CD4-positive, CD25-positive, alpha-beta regulatory T cell (primary cell): ENCODE data around the gene MLN. TPM values are rescaled to one million over a fixed set of nuclear protein-coding genes. Genes with fewer than 3 reads are reported as not detected.

Source experiments
- ATAC-seq, 2 donors: fragments of 150-1000 bp; cut with Tn5 transposase; one replicate each; pipeline ENCODE4 v1.10.0; 2021; ENCODE audit warnings: low read depth in 2 of 2, moderate number of reproducible peaks in 2 of 2, moderate library complexity in 1 of 2
- DNase-seq, 3 donors: peaks; one replicate each; pipeline versions ENCODE4 v3.0.0 to v3.0.0-alpha.2; 2012 to 2022; ENCODE audit warnings: mixed read lengths in 1 of 3
- H3K27ac ChIP-seq: one replicate; pipeline ENCODE4 v1.7.0; 2013; ENCODE audit warnings: mild to moderate bottlenecking, low read length; ENCODE audit not compliant: insufficient read depth, poor library complexity, severe bottlenecking
- H3K27me3 ChIP-seq: one replicate; pipeline ENCODE4 v1.7.0; 2013; ENCODE audit warnings: low read length; ENCODE audit not compliant: control insufficient read depth, insufficient read depth
- H3K36me3 ChIP-seq: one replicate; pipeline ENCODE4 v1.7.0; 2013; ENCODE audit warnings: mild to moderate bottlenecking, low read length, moderate library complexity; ENCODE audit not compliant: control insufficient read depth, insufficient read depth
- H3K4me1 ChIP-seq: 2 replicates; pipeline ENCODE4 v1.7.0; 2013; ENCODE audit warnings: mild to moderate bottlenecking, low read length; ENCODE audit not compliant: insufficient read depth, control insufficient read depth, poor library complexity, severe bottlenecking
- H3K4me3 ChIP-seq: one replicate; pipeline ENCODE4 v1.7.0; 2013; ENCODE audit warnings: low read depth, mild to moderate bottlenecking, low read length, moderate library complexity
- H3K9me3 ChIP-seq, 2 experiments: 1 replicate in 1 of 2; 2 replicates in 1 of 2; pipeline ENCODE4 v1.7.0; 2013; ENCODE audit warnings: low read length in 2 of 2, mild to moderate bottlenecking in 1 of 2, moderate library complexity in 1 of 2; ENCODE audit not compliant: control insufficient read depth in 2 of 2
- H3K27ac Mint-ChIP-seq, 3 donors: one replicate each; pipeline ENCODE4 v1.8.0; 2020 to 2022; ENCODE audit warnings: mild to moderate bottlenecking in 3 of 3, mixed read lengths in 3 of 3, moderate library complexity in 2 of 3
- H3K27me3 Mint-ChIP-seq: one replicate; pipeline ENCODE4 v1.8.0; 2022; ENCODE audit warnings: mild to moderate bottlenecking, mixed read lengths
- H3K36me3 Mint-ChIP-seq: one replicate; pipeline ENCODE4 v1.8.0; 2020; ENCODE audit warnings: mixed read lengths
- H3K4me1 Mint-ChIP-seq, 4 donors: one replicate each; pipeline ENCODE4 v1.8.0; 2020 to 2022; ENCODE audit warnings: mixed read lengths in 4 of 4, mild to moderate bottlenecking in 1 of 4
- H3K4me3 Mint-ChIP-seq, 4 donors: one replicate each; pipeline ENCODE4 v1.8.0; 2020 to 2022; ENCODE audit warnings: mild to moderate bottlenecking in 4 of 4, mixed read lengths in 4 of 4, moderate library complexity in 3 of 4
- H3K9me3 Mint-ChIP-seq, 7 donors: one replicate each; pipeline ENCODE4 v1.8.0; 2020 to 2022; ENCODE audit warnings: mixed read lengths in 7 of 7, mild to moderate bottlenecking in 3 of 7, moderate library complexity in 2 of 7
- polyA plus RNA-seq, 4 donors: library from polyadenylated mRNA; unstranded; fragments of 300-500 nt; fragmentation: Illumina TruSeq; gene quantifications; one replicate each; pipeline ENCODE4 v1.2.3, GENCODE V29; 2021
- total RNA-seq: library from RNA; stranded (reverse); gene quantifications from one replicate; pipeline ENCODE4 v1.2.3, GENCODE V29; 2022

MLN gene
- total and polyA plus RNA-seq, 5 donors from 2014 or later = not detected

GRCh38 chr6:33770833-33771145 is 33.0 kb downstream of the MLN start:
- DNase-seq = no peak
- Mint-ChIP-seq H3K4me1 (peaks cover 0 to 22% (median 12%) of the 10 kb centered on the region in 4 donors), H3K27me3 (no peaks in the 10 kb centered on the region), H3K9me3 (no peaks in the 10 kb centered on the region), H3K27ac (peak overlapping the region in 1 of 3 donors; percentile 67), H3K36me3 (peaks cover 17% of the 10 kb centered on the region), H3K4me3 (no peak overlapping the region)
- no peaks in the 10 kb centered on the region for H3K9me3 ChIP-seq
- H3K27me3 ChIP-seq = no peaks in the 10 kb centered on the region
- H3K27ac ChIP-seq = no peak overlapping the region
- H3K4me1 ChIP-seq = peaks cover 10% of the 10 kb centered on the region
- H3K4me3 ChIP-seq = no peak overlapping the region
- H3K36me3 ChIP-seq = peaks cover 25% of the 10 kb centered on the region
- ATAC-seq = no peak

GRCh38 chr6:33770124-33770832 is 33.5 kb downstream of the MLN start:
- no peaks in the 10 kb centered on the region for H3K9me3 ChIP-seq
- H3K9me3 Mint-ChIP-seq = no peaks in the 10 kb centered on the region
- peaks cover 20% of the 10 kb centered on the region for H3K36me3 ChIP-seq
- H3K4me3 Mint-ChIP-seq = no peak overlapping the region
- peaks cover 14% of the 10 kb centered on the region for H3K36me3 Mint-ChIP-seq
- H3K4me1 Mint-ChIP-seq = peaks cover 0 to 22% (median 12%) of the 10 kb centered on the region in 4 donors
- no peaks in the 10 kb centered on the region for H3K27me3 Mint-ChIP-seq
- no peaks in the 10 kb centered on the region for H3K27me3 ChIP-seq
- DNase-seq (no peak), ATAC-seq (no peak)
- no peak overlapping the region for H3K4me3 ChIP-seq
- no peak overlapping the region for H3K27ac ChIP-seq
- H3K27ac Mint-ChIP-seq = no peak overlapping the region
- peaks cover 10% of the 10 kb centered on the region for H3K4me1 ChIP-seq

DNA sequence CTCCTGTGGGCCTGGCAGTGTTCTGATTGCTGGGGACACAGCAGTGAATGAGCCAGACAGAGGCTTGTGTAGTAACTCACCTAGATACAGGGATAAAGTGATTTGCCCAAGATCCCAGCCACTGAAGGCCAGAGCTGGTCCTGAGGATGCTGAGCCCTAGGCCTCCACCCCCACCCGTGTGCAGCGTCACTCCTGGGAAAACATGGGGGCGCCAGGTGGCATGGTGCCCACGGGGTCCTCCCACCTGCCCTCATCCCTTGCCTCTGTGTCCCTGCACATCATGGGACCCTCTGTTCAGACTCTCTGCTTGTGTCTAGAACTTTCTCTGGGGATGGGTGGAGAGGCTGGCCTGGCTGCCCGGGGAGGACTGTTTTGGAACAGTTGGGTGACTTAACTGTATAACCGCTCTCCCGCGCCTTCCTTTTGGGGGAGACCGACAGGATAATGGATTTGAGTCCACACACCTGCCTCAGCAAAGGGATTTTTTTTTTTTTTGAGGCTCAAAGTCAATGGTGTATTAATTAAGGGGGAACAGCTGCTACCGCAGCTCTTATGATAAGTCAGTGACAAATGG is 34.5 kb downstream of the MLN start:
- peaks cover 9% of the 10 kb centered on the region for H3K36me3 Mint-ChIP-seq
- Histone ChIP-seq H3K27ac (no peak overlapping the region), H3K4me1 (peaks cover 10% of the 10 kb centered on the region), H3K27me3 (no peaks in the 10 kb centered on the region), H3K4me3 (no peak overlapping the region), H3K36me3 (peaks cover 12% of the 10 kb centered on the region), H3K9me3 (no peaks in the 10 kb centered on the region)
- DNase-seq (no peak), ATAC-seq (no peak)
- H3K9me3 Mint-ChIP-seq = no peaks in the 10 kb centered on the region
- H3K4me1 Mint-ChIP-seq = peaks cover 0 to 22% (median 12%) of the 10 kb centered on the region in 4 donors
- H3K4me3 Mint-ChIP-seq = no peak overlapping the region
- H3K27me3 Mint-ChIP-seq = no peaks in the 10 kb centered on the region
- no peak overlapping the region for H3K27ac Mint-ChIP-seq

DNA sequence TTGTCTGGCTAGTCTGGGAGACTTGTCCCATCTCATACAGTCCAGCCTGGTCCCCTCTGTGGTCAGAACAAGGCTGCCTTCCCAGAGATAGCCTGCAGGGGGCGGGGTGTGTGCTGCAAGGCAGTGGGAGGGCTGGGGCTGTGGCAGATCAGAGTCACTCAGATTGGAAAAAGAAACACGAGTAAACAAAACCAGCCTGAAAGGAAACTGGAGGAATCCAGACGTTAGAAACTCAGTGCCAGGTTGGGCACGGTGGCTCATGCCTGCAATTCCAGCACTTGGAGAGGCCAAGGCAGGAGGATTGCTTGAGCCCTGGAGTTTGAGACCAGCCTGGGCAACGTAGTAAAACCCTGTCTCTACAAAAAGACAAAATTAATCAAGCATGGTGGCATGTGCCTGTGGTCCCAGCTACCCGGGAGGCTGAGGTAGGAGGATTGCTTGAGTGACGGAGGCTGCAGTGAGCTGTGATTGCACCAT is 35.1 kb downstream of the MLN start:
- peaks cover 0 to 22% (median 12%) of the 10 kb centered on the region in 4 donors for H3K4me1 Mint-ChIP-seq
- H3K36me3 Mint-ChIP-seq = peaks cover 9% of the 10 kb centered on the region
- Histone ChIP-seq H3K9me3 (no peaks in the 10 kb centered on the region), H3K4me3 (no peak overlapping the region), H3K27me3 (no peaks in the 10 kb centered on the region), H3K27ac (no peak overlapping the region), H3K36me3 (peaks cover 10% of the 10 kb centered on the region), H3K4me1 (peaks cover 10% of the 10 kb centered on the region)
- no peak overlapping the region for H3K4me3 Mint-ChIP-seq
- no peak overlapping the region for H3K27ac Mint-ChIP-seq
- ATAC-seq = peak; percentile 39 to 51
- peak; percentile 47 to 70 (median 47) for DNase-seq
- H3K27me3 Mint-ChIP-seq = no peaks in the 10 kb centered on the region
- no peaks in the 10 kb centered on the region for H3K9me3 Mint-ChIP-seq

DNA sequence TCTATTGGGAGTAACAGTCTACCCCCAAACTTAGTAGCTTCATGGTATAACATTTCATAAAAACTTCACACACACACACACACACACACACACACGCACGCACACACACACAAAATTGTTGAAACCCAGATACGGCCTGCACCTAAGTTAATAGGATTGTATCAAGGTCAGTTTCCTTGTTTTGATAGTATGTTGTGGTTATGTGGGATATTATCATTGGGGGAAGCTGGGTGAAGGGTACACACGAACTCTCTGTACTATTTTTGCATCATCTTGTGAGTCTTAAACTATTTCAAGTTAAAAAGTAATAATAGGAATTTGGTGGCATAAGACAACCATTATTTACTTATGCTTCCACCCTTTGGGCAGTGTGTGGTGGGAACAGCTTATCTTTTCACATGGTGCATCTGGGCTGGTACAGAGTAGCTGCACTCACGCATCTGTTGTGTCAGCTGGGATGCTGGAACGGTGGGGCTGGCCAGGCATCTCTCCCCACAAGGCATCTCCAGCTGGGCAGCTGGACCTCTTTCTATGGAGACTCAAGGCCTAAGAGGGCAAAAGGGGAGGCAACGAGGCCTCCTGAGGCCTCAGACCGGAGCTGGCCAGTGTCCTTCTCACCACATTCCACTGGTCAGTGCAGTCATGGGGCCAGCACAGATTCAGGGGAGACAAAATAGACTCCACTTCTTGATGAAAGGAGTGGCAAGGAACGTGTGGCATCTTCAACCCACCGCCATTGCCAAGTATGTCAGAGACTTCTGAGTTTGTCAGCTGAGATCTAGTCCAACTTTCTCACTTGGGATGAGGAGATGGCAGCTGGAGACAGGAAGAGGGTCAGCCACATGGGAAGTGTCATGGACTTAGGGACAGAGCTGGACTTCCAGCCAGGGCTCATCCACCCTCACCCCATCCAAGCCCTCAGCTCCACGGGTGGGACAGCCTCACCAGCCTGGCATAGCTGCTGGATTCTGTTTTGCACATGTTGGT is 36.6 kb downstream of the MLN start:
- H3K36me3 Mint-ChIP-seq = peaks cover 1% of the 10 kb centered on the region
- no peak for ATAC-seq
- H3K4me1 Mint-ChIP-seq = peaks cover 0 to 17% (median 8%) of the 10 kb centered on the region in 4 donors
- Histone ChIP-seq H3K27ac (no peak overlapping the region), H3K4me1 (peaks cover 10% of the 10 kb centered on the region), H3K27me3 (no peaks in the 10 kb centered on the region), H3K9me3 (no peaks in the 10 kb centered on the region), H3K4me3 (no peak overlapping the region), H3K36me3 (peaks cover 2% of the 10 kb centered on the region)
- no peak overlapping the region for H3K27ac Mint-ChIP-seq
- no peak for DNase-seq
- H3K9me3 Mint-ChIP-seq = no peaks in the 10 kb centered on the region
- peaks cover 1% of the 10 kb centered on the region for H3K27me3 Mint-ChIP-seq
- no peak overlapping the region for H3K4me3 Mint-ChIP-seq

DNA sequence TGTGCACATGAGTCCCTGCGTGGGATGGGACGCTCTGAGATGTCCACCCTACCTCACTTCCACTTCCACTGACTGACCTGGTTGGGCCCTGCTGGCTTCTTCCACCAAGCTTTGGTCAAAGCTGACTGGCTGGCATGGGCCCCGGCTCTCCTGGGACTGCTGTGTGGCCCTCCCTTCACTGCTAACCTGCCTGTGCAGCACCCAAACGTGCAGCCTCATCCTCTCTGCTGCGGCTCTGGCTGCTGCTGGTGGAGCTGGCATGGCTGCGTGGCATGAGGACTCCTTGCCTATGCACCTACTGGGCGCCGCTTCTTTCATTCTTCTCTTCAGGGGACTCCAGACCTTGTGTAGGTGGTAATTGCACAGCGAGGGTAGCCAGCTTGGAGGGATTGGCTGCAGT is 38.4 kb downstream of the MLN start:
- no peak overlapping the region for H3K4me3 Mint-ChIP-seq
- Histone ChIP-seq H3K9me3 (no peaks in the 10 kb centered on the region), H3K36me3 (no peaks in the 10 kb centered on the region), H3K27ac (no peak overlapping the region), H3K4me1 (no peaks in the 10 kb centered on the region), H3K4me3 (no peak overlapping the region), H3K27me3 (no peaks in the 10 kb centered on the region)
- H3K36me3 Mint-ChIP-seq = no peaks in the 10 kb centered on the region
- H3K27ac Mint-ChIP-seq = peak overlapping the region in 1 of 3 donors; percentile 84
- H3K4me1 Mint-ChIP-seq = peaks cover 0 to 6% (median 0%) of the 10 kb centered on the region in 4 donors
- H3K27me3 Mint-ChIP-seq = peaks cover 11% of the 10 kb centered on the region
- H3K9me3 Mint-ChIP-seq = no peaks in the 10 kb centered on the region
- no peak for ATAC-seq
- DNase-seq = no peak

GRCh38 chr6:33764036-33764435 is 39.8 kb downstream of the MLN start:
- peaks cover 12% of the 10 kb centered on the region for H3K27me3 Mint-ChIP-seq
- ATAC-seq (no peak), DNase-seq (no peak)
- H3K4me3 ChIP-seq = no peak overlapping the region
- no peak overlapping the region for H3K4me3 Mint-ChIP-seq
- H3K9me3 ChIP-seq = no peaks in the 10 kb centered on the region
- peaks cover 0 to 6% (median 0%) of the 10 kb centered on the region in 4 donors for H3K4me1 Mint-ChIP-seq
- H3K36me3 ChIP-seq = no peaks in the 10 kb centered on the region
- H3K9me3 Mint-ChIP-seq = no peaks in the 10 kb centered on the region
- no peaks in the 10 kb centered on the region for H3K36me3 Mint-ChIP-seq
- H3K27ac ChIP-seq = no peak overlapping the region
- H3K27ac Mint-ChIP-seq = no peak overlapping the region
- no peaks in the 10 kb centered on the region for H3K4me1 ChIP-seq
- no peaks in the 10 kb centered on the region for H3K27me3 ChIP-seq
